ENCODE results near the gene AOC3. TPM values are rescaled to one million over a fixed set of nuclear protein-coding genes. Genes with fewer than 3 reads are reported as not detected.

AOC3 gene
- polyA plus RNA-seq, 1 donor from 2014 or later = 0.35 TPM

DNA sequence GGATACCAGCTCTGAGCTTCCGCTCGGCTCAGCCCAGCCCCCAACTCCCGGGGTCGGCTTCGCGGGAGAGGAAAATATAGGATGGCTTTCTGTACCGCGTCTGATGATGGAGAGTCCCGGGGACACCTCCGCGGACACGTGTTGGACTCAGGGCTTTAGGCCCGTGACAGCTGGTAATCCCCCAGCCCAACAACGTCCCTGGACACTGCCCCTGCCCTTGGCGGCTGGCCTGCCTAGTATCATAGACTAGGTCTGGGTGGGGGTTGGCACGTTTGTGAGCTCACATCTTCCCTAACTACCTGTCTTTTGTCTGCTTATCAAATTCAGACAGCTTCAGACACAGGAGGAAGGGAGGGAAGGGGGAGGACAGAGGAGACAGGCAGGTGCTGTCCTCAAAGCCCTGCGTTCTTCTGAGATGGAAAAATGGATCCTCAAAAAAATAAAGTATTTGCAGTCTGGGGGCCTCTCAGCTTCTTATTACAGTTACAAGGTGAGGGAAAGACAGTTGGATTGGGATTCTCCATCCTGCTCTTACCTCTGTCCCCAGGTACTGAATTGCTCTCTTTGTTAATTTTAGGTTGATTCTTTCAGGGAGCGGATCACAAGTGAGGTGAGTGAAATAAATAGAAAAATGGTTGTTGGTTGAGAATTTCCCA is 17.1 kb upstream of the AOC3 start:
- H3K4me2 ChIP-seq (ENCODE audit: low read length) = peak overlapping the region; percentile 96
- no peaks in the 10 kb centered on the region for H3K9me2 ChIP-seq (ENCODE audit: insufficient read depth, low read length)
- TF ChIP-seq EZH2 (IDR thresholded peaks at IDR 0.05; ENCODE audit: borderline replicate concordance, insufficient read depth, low read length, poor library complexity, severe bottlenecking) (no peak), TAF1 (IDR thresholded peaks at IDR 0.05; ENCODE audit: low read depth) (no peak), POLR2AphosphoS5 (IDR thresholded peaks at IDR 0.05) (no peak), SMC3 (conservative IDR thresholded peaks at IDR 0.05; ENCODE audit: poor library complexity) (no peak), MXI1 (conservative IDR thresholded peaks at IDR 0.05; ENCODE audit: poor library complexity, severe bottlenecking) (no peak), EP300 (conservative IDR thresholded peaks at IDR 0.05; ENCODE audit: poor library complexity, severe bottlenecking) (no peak), RAD21 (conservative IDR thresholded peaks at IDR 0.05) (no peak)
- TF ChIP-seq, protein P1, sequence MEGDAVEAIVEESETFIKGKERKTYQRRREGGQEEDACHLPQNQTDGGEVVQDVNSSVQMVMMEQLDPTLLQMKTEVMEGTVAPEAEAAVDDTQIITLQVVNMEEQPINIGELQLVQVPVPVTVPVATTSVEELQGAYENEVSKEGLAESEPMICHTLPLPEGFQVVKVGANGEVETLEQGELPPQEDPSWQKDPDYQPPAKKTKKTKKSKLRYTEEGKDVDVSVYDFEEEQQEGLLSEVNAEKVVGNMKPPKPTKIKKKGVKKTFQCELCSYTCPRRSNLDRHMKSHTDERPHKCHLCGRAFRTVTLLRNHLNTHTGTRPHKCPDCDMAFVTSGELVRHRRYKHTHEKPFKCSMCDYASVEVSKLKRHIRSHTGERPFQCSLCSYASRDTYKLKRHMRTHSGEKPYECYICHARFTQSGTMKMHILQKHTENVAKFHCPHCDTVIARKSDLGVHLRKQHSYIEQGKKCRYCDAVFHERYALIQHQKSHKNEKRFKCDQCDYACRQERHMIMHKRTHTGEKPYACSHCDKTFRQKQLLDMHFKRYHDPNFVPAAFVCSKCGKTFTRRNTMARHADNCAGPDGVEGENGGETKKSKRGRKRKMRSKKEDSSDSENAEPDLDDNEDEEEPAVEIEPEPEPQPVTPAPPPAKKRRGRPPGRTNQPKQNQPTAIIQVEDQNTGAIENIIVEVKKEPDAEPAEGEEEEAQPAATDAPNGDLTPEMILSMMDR (IDR thresholded peaks at IDR 0.05; ENCODE audit: poor library complexity, severe bottlenecking) = no peak
- TF ChIP-seq, protein P2, sequence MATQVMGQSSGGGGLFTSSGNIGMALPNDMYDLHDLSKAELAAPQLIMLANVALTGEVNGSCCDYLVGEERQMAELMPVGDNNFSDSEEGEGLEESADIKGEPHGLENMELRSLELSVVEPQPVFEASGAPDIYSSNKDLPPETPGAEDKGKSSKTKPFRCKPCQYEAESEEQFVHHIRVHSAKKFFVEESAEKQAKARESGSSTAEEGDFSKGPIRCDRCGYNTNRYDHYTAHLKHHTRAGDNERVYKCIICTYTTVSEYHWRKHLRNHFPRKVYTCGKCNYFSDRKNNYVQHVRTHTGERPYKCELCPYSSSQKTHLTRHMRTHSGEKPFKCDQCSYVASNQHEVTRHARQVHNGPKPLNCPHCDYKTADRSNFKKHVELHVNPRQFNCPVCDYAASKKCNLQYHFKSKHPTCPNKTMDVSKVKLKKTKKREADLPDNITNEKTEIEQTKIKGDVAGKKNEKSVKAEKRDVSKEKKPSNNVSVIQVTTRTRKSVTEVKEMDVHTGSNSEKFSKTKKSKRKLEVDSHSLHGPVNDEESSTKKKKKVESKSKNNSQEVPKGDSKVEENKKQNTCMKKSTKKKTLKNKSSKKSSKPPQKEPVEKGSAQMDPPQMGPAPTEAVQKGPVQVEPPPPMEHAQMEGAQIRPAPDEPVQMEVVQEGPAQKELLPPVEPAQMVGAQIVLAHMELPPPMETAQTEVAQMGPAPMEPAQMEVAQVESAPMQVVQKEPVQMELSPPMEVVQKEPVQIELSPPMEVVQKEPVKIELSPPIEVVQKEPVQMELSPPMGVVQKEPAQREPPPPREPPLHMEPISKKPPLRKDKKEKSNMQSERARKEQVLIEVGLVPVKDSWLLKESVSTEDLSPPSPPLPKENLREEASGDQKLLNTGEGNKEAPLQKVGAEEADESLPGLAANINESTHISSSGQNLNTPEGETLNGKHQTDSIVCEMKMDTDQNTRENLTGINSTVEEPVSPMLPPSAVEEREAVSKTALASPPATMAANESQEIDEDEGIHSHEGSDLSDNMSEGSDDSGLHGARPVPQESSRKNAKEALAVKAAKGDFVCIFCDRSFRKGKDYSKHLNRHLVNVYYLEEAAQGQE (IDR thresholded peaks at IDR 0.05; ENCODE audit: borderline replicate concordance) = no peak
- H3K36me3 ChIP-seq (ENCODE audit: insufficient read depth, low read length) = no peaks in the 10 kb centered on the region
- no peaks in the 10 kb centered on the region for H4K20me1 ChIP-seq (ENCODE audit: insufficient read depth)
- H3K9ac ChIP-seq (ENCODE audit: low read length) = peak overlapping the region; percentile 90
- peaks cover 19% of the 10 kb centered on the region for H3K79me2 ChIP-seq (replicated peaks; ENCODE audit: insufficient read depth, low read length)
- H3K4me3 ChIP-seq (ENCODE audit: low read length) = peak overlapping the region; percentile 83
- peak overlapping the region; percentile 88 for H3K27ac ChIP-seq (ENCODE audit: low read length)
- H2AFZ ChIP-seq (ENCODE audit: low read depth, low read length) = peak overlapping the region; percentile 99
- H3F3A ChIP-seq (ENCODE audit: insufficient read depth, low read length, poor library complexity, severe bottlenecking) = no peaks in the 10 kb centered on the region
- no peaks in the 10 kb centered on the region for H3K27me3 ChIP-seq (ENCODE audit: insufficient read depth, low read depth, low read length)
- no peaks in the 10 kb centered on the region for H3K9me3 ChIP-seq (ENCODE audit: low read length)

DNA sequence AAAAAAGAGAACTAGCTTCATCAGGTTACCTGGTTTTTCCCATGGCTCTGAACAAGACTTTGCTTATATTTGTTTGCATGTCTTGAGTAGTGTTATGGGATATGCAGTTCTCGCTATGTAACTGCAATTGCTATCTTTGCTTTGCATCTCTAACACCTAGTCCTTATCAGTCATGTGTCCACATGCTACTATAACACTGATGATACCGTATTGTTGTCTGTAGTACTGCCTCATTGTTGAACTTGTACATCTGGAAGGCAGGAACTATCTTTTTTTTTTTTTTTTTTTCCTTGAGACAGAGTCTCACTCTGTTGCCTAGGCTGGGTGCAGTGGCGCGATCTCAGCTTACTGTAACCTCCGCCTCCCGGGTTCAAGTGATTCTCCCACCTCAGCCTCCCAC is 15.3 kb upstream of the AOC3 start:
- no peaks in the 10 kb centered on the region for H3F3A ChIP-seq (ENCODE audit: insufficient read depth, low read length, poor library complexity, severe bottlenecking)
- H3K27me3 ChIP-seq (ENCODE audit: insufficient read depth, low read depth, low read length) = no peaks in the 10 kb centered on the region
- no peaks in the 10 kb centered on the region for H3K9me3 ChIP-seq (ENCODE audit: low read length)
- no peaks in the 10 kb centered on the region for H3K9me2 ChIP-seq (ENCODE audit: insufficient read depth, low read length)
- H3K79me2 ChIP-seq (replicated peaks; ENCODE audit: insufficient read depth, low read length) = peaks cover 19% of the 10 kb centered on the region
- H3K36me3 ChIP-seq (ENCODE audit: insufficient read depth, low read length) = no peaks in the 10 kb centered on the region
- no peaks in the 10 kb centered on the region for H4K20me1 ChIP-seq (ENCODE audit: insufficient read depth)
- no peak overlapping the region for H3K27ac ChIP-seq (ENCODE audit: low read length)
- no peak for TF ChIP-seq POLR2AphosphoS5 (IDR thresholded peaks at IDR 0.05)
- TF ChIP-seq TAF1 (IDR thresholded peaks at IDR 0.05; ENCODE audit: low read depth) = no peak
- no peak for TF ChIP-seq EZH2 (IDR thresholded peaks at IDR 0.05; ENCODE audit: borderline replicate concordance, insufficient read depth, low read length, poor library complexity, severe bottlenecking)
- TF ChIP-seq SMC3 (conservative IDR thresholded peaks at IDR 0.05; ENCODE audit: poor library complexity) = no peak
- TF ChIP-seq, protein P1 (IDR thresholded peaks at IDR 0.05; ENCODE audit: poor library complexity, severe bottlenecking) = no peak
- TF ChIP-seq RAD21 (conservative IDR thresholded peaks at IDR 0.05) = no peak
- TF ChIP-seq, protein P2 (IDR thresholded peaks at IDR 0.05; ENCODE audit: borderline replicate concordance) = no peak
- TF ChIP-seq EP300 (conservative IDR thresholded peaks at IDR 0.05; ENCODE audit: poor library complexity, severe bottlenecking) = no peak
- H3K9ac ChIP-seq (ENCODE audit: low read length) = no peak overlapping the region
- no peak overlapping the region for H3K4me3 ChIP-seq (ENCODE audit: low read length)
- H3K4me2 ChIP-seq (ENCODE audit: low read length) = no peak overlapping the region
- no peak overlapping the region for H2AFZ ChIP-seq (ENCODE audit: low read depth, low read length)
